Measurements from ENCODE around the gene PTPRJ.

PTPRJ gene

DNA sequence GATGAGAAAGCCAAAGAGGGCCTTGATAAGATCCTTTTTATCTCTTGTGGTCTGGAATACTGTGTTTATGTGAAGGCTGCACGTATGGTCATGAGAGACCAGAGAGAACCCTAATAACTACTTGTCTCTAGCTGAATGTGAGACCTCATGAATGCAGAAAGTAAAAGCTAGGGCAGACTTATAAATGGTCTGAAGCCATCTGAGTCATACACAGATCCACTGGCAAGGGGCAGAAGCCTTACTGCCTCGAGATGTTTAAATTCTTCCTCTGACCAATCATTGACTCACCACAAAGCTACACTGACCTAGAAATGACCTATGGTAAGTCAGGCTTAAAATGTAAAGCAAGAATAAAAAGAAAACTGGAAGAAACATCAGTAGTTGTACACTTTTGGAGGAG lies 213.5 kb downstream of the PTPRJ start:
- DNase-seq (ENCODE audit: low read depth): peak; percentile 13
- no peak overlapping the region for H3K4me3 ChIP-seq (ENCODE audit: low read length)
- TF ChIP-seq, protein P1, sequence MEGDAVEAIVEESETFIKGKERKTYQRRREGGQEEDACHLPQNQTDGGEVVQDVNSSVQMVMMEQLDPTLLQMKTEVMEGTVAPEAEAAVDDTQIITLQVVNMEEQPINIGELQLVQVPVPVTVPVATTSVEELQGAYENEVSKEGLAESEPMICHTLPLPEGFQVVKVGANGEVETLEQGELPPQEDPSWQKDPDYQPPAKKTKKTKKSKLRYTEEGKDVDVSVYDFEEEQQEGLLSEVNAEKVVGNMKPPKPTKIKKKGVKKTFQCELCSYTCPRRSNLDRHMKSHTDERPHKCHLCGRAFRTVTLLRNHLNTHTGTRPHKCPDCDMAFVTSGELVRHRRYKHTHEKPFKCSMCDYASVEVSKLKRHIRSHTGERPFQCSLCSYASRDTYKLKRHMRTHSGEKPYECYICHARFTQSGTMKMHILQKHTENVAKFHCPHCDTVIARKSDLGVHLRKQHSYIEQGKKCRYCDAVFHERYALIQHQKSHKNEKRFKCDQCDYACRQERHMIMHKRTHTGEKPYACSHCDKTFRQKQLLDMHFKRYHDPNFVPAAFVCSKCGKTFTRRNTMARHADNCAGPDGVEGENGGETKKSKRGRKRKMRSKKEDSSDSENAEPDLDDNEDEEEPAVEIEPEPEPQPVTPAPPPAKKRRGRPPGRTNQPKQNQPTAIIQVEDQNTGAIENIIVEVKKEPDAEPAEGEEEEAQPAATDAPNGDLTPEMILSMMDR (IDR thresholded peaks at IDR 0.05; ENCODE audit: insufficient read depth, low read depth, low read length, missing control alignments): no peak

DNA sequence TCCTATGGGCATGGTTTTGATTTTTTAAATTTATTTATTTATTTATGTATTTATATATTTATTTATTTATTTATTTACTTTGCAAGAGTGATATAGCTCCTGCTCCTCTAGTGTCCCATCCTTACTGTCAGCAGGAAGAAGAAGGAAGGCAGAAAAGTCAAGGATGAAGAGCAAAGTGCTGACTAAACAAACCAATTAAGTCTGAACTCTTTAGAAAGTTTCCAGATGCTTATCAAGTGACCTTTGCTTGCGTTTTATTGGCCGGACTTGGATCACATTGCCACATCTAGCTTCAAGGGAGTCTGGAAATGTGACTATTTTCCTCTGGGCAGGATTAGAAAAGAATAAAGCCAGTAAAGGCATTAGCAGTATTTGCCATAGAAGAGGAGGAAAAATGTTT lies 227.5 kb downstream of the PTPRJ start:
- TF ChIP-seq, protein P1 (IDR thresholded peaks at IDR 0.05; ENCODE audit: insufficient read depth, low read depth, low read length, missing control alignments): no peak

DNA sequence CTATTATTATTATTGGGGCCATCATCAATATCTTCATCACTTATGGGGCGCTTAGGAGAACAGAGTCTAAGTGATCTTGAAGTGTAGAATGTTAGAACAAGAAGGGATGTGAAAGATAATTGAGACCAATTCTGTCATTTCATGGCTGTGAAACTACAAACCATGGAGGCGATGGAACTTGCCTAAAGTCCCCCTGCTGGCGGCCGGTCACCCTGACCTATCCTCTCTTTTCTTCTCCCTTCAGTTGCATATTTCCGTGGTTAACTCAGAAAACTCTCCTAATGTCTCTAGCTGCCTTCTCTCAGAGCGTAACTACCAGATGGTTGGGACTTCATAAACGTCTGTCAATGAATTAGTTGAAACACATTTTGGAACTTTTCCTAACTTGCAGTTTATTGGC lies 229.7 kb downstream of the PTPRJ start:
- TF ChIP-seq, protein P1 (IDR thresholded peaks at IDR 0.05; ENCODE audit: insufficient read depth, low read depth, low read length, missing control alignments): no peak
- no peak overlapping the region for H3K4me3 ChIP-seq (ENCODE audit: low read length)
- no peak for DNase-seq (ENCODE audit: low read depth)

More for the DNA sequence above, 227.5 kb downstream of the PTPRJ start:
- H3K4me3 ChIP-seq (ENCODE audit: low read length): no peak overlapping the region
- no peak for DNase-seq (ENCODE audit: low read depth)

DNA sequence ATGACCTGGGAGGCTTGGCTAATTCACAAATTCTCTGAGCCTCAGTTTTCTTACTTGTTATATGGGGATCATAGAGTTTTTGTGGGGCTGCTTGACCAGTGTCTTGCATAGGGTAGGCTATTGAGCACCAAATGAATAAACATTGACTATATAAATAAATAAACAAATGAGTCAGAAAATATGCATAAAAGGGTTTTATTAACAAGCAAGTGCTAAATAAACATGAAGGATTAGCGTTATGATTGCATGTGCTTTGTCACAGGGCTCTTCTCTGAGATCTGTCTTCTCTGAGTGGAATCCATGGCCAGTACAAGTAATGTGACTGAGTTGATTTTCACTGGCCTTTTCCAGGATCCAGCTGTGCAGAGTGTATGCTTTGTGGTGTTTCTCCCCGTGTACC lies 236.2 kb downstream of the PTPRJ start, which contains the start of gene OR4B1:
OR4B1 (plus strand) TSS at position 301 of the 400 bp plus-strand sequence; CDS start at position 301, 0 bp downstream.
- no peak for DNase-seq (ENCODE audit: low read depth)
- TF ChIP-seq, protein P1 (IDR thresholded peaks at IDR 0.05; ENCODE audit: insufficient read depth, low read depth, low read length, missing control alignments): no peak
- no peak within 1 kb of the TSS for H3K4me3 ChIP-seq (ENCODE audit: low read length)
